GM12878 (cell line): ENCODE data around the gene GPC6. TPM values are rescaled to one million over a fixed set of nuclear protein-coding genes. Genes with fewer than 3 reads are reported as not detected.

Source experiments
- ATAC-seq: fragments of 200-7000 bp; cut with Tn5 transposase; 3 replicates; pipeline ENCODE4 v1.9.1; 2020; ENCODE audit warnings: mild to moderate bottlenecking, moderate library complexity
- BruUV-seq: library from RNA; stranded (reverse); fragments of 400-500 nt; replicated peaks from 2 replicates; lab custom pipeline; 2021; lab: Mats Ljungman, UMichigan
- CTCF ChIA-PET: fragments of 300-600 bp; sonication (Branson Sonifier 250); formaldehyde crosslinking; extraction: SDS; loops from one replicate; lab custom pipeline; 2021; ENCODE audit warnings: inconsistent platforms; lab: Yijun Ruan, JAX
- POLR2A ChIA-PET: fragments of 350-600 bp; formaldehyde crosslinking; extraction: SDS; loops from one replicate; lab custom pipeline; 2021; ENCODE audit warnings: inconsistent platforms; lab: Charles Lee
- RAD21 ChIA-PET: fragments of 300-600 bp; sonication (Branson Sonifier 250); formaldehyde crosslinking; loops from one replicate; lab custom pipeline; 2023; ENCODE audit warnings: antibody characterized with exemption; ENCODE audit not compliant: unreplicated experiment; lab: Charles Lee
- SMC1A ChIA-PET: fragments of 300-600 bp; sonication (Branson Sonifier 250); formaldehyde crosslinking; loops from one replicate; lab custom pipeline; 2023; ENCODE audit not compliant: unreplicated experiment, uncharacterized antibody; lab: Charles Lee
- DNase-seq: peaks from one replicate; pipeline ENCODE4 v3.0.0-alpha.2; 2011; ENCODE audit warnings: low read depth, low spot score
- FAIRE-seq: peaks from 3 replicates; lab custom pipeline; 2011; peaks lifted over from hg19 to GRCh38; lab: Jason Lieb, UNC
- H2AFZ ChIP-seq: 2 replicates; pipeline ENCODE4 v1.6.0; 2011; ENCODE audit warnings: low read depth, low read length, control low read depth; ENCODE audit not compliant: control insufficient read depth
- H3K27ac ChIP-seq: 2 replicates; pipeline ENCODE4 v1.5.1; 2011; ENCODE audit warnings: control low read depth; ENCODE audit not compliant: control insufficient read depth, insufficient read depth
- H3K27me3 ChIP-seq, 2 experiments: replicated peaks in 1 of 2; 2 replicates each; pipeline versions ENCODE4 v1.6.0 to v1.6.1; 2011; ENCODE audit warnings: low read length in 1 of 2; ENCODE audit not compliant: control insufficient read depth in 2 of 2, insufficient read depth in 2 of 2
- H3K36me3 ChIP-seq, 2 experiments: 2 replicates each; pipeline ENCODE4 v1.5.1; 2011; ENCODE audit warnings: low read length in 1 of 2; ENCODE audit not compliant: control insufficient read depth in 2 of 2, insufficient read depth in 2 of 2
- H3K4me1 ChIP-seq: 2 replicates; pipeline ENCODE4 v1.6.1; 2011; ENCODE audit warnings: mild to moderate bottlenecking, low read length, moderate library complexity, mixed read lengths; ENCODE audit not compliant: control insufficient read depth, insufficient read depth
- H3K4me2 ChIP-seq: 2 replicates; pipeline ENCODE4 v1.6.0; 2011; ENCODE audit warnings: control low read depth; ENCODE audit not compliant: control insufficient read depth, insufficient read depth
- H3K4me3 ChIP-seq: fragments of 200-600 bp; sonication (generic); 2 replicates; pipeline ENCODE4 v1.5.1; 2016
- H3K79me2 ChIP-seq: 2 replicates; pipeline ENCODE4 v1.6.0; 2011; ENCODE audit warnings: low read length; ENCODE audit not compliant: control insufficient read depth, insufficient read depth
- H3K9ac ChIP-seq: 2 replicates; pipeline ENCODE4 v1.8.0; 2011; ENCODE audit warnings: low read length, control low read depth, mixed read lengths; ENCODE audit not compliant: control insufficient read depth, insufficient read depth
- H3K9me3 ChIP-seq: replicated peaks from 3 replicates; pipeline ENCODE4 v1.5.1; 2011; ENCODE audit warnings: mild to moderate bottlenecking, low read length; ENCODE audit not compliant: control insufficient read depth, insufficient read depth
- H4K20me1 ChIP-seq: 2 replicates; pipeline ENCODE4 v1.6.0; 2011; ENCODE audit not compliant: control insufficient read depth, insufficient read depth
- SIN3A ChIP-seq: IDR thresholded peaks from 2 replicates; pipeline ENCODE4 v1.6.1; 2012; ENCODE audit warnings: low read depth, low read length, improper control_type of control experiment
- SPI1 ChIP-seq: IDR thresholded peaks from 2 replicates; pipeline ENCODE4 v1.6.1; 2011; ENCODE audit warnings: low read depth, mild to moderate bottlenecking, low read length, moderate library complexity, borderline replicate concordance; ENCODE audit not compliant: insufficient read depth
- WGBS: methylation state at CpG from one replicate; pipeline ENCODE4 v1.1.6; 2016; ENCODE audit warnings: low lambda C conversion rate; ENCODE audit not compliant: insufficient replicate concordance, insufficient coverage; ENCODE audit errors: missing lambda C conversion rate; 5-methylcytosine and 5-hydroxymethylcytosine counted together
- in situ Hi-C: fragments of 300-500 bp; cut with MboI; formaldehyde crosslinking; loops from 9 replicates; pipeline ENCODE4 v1.14.3; 2018; ENCODE audit warnings: mixed read lengths
- intact Hi-C: fragments of 100-400 bp; cut with micrococcal nuclease; formaldehyde crosslinking; loops from one replicate; pipeline ENCODE4 v1.14.2; 2022; ENCODE audit not compliant: unreplicated experiment
- polyA plus RNA-seq, 11 experiments: library from polyadenylated mRNA; depleted of rRNA in 4 of 11; unstranded in 6 of 11; stranded (reverse) in 5 of 11; fragments of >200 nt; fragmentation: Nextera tagmentation in 4 of 11; fragmentation: Illumina TruSeq in 1 of 11; extraction: Ambion mirVana in 4 of 11; extraction: Trizol in 1 of 11; gene quantifications; 1 replicate in 1 of 11; 2 replicates in 10 of 11; pipeline versions ENCODE4 v1.2.1 to v1.2.3, GENCODE V29; 2011 to 2016; ENCODE audit warnings: inconsistent platforms in 2 of 11, missing spikeins in 2 of 11, low read depth in 1 of 11
- total RNA-seq, 4 experiments: library from RNA; depleted of rRNA in 3 of 4; stranded (reverse); fragments of >200 nt in 3 of 4; fragmentation: Illumina TruSeq in 1 of 4; extraction: Trizol in 1 of 4; gene quantifications; 2 replicates each; pipeline versions ENCODE4 v1.2.1 to v1.2.3, GENCODE V29; 2013 to 2021
- TF ChIP-seq, protein P1 (sequence below): fragments of 450-650 bp; IDR thresholded peaks from 2 replicates; pipeline ENCODE4 v1.6.1; 2017; ENCODE audit warnings: antibody characterized with exemption, mild to moderate bottlenecking, moderate library complexity

Gene GPC6
- total and polyA plus RNA-seq, 10 of the 15 experiments (the other 5 are each of a cell fraction or from before 2014, with no cell fraction given), result 0.03 to 0.04 (median 0.03) TPM; not detected in 7

DNA sequence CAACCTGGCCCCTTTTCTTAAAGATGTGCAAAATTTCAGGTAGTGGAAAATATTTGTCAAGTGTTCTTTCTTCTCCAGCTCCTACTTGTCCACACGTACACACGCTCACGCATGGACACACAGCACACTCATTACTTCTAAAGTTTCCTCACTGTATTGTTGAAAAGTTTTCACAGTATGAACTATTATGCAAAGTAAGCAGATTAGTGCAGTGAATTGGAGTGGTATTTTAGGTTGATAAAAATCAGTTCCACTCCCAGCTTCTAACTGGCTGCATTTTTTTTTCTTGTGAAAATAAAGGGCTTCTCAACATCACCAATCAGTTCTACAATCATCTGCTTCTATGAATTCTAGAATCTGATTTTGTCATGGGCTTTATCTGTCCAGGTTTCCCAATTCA, 988.4 kb downstream of the GPC6 start (continued):
- TF ChIP-seq SPI1, result no peak

- Histone ChIP-seq H3K4me2 (no peak overlapping the region), H3K9me3 (no peaks in the 10 kb centered on the region), H3K9ac (no peak overlapping the region), H3K79me2 (no peaks in the 10 kb centered on the region), H2AFZ (no peak overlapping the region), H3K27me3 (no peaks in the 10 kb centered on the region), H3K4me1 (no peaks in the 10 kb centered on the region), H3K36me3 (no peaks in the 10 kb centered on the region), H3K27ac (no peak overlapping the region), H3K4me3 (no peak overlapping the region), H4K20me1 (no peaks in the 10 kb centered on the region)
- DNase-seq (no peak), FAIRE-seq (no peak), ATAC-seq (no peak)
- POLR2A ChIA-PET, result no interaction called here
- RAD21 ChIA-PET, result no interaction called here
- intact Hi-C loops, result no loop called here
- SMC1A ChIA-PET, result no interaction called here
- in situ Hi-C loops, result no loop called here
- 0% methylated on average over 1 of the region's 1 CpG for WGBS
- CTCF ChIA-PET, result no interaction called here
- TF ChIP-seq, protein P1, sequence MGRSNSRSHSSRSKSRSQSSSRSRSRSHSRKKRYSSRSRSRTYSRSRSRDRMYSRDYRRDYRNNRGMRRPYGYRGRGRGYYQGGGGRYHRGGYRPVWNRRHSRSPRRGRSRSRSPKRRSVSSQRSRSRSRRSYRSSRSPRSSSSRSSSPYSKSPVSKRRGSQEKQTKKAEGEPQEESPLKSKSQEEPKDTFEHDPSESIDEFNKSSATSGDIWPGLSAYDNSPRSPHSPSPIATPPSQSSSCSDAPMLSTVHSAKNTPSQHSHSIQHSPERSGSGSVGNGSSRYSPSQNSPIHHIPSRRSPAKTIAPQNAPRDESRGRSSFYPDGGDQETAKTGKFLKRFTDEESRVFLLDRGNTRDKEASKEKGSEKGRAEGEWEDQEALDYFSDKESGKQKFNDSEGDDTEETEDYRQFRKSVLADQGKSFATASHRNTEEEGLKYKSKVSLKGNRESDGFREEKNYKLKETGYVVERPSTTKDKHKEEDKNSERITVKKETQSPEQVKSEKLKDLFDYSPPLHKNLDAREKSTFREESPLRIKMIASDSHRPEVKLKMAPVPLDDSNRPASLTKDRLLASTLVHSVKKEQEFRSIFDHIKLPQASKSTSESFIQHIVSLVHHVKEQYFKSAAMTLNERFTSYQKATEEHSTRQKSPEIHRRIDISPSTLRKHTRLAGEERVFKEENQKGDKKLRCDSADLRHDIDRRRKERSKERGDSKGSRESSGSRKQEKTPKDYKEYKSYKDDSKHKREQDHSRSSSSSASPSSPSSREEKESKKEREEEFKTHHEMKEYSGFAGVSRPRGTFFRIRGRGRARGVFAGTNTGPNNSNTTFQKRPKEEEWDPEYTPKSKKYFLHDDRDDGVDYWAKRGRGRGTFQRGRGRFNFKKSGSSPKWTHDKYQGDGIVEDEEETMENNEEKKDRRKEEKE, result no peak
- no peak for TF ChIP-seq SIN3A
- no TSS peak for BruUV-seq
These were observed 989.9 kb downstream of the GPC6 start for GRCh38 chr13:94216476-94216875.
